ENCODE measurements around the gene DQX1.

- TF ChIP-seq CTCF (IDR thresholded peaks at IDR 0.05) (no peak), POLR2A (IDR thresholded peaks at IDR 0.05) (no peak)
Measured at GRCh38 chr2:74575320-74575719, 49.3 kb upstream of the DQX1 start.
